ENCODE results near the gene NOP56.

The NOP56 gene

DNA sequence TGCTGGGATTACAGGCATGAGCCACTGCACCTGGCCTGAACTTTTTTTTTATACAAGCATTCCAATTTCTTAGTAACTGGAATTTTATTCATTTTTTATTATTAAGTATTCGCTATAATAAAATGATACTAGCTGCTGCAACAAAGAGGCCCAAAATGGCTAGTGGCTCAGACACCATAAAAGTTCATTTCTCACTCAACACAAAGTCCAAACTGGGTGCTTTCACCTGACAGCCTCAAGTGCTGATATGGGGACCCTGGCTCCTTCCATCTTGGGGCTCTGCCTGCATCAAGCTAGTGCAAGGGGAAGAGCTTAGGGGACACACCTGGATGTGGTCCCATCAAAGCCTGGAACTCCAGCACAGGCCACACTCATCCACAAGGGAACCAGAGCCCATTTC, 12.2 kb upstream of the NOP56 start:
- no peak for DNase-seq (ENCODE audit: low read depth)
- no peak overlapping the region for H3K4me3 ChIP-seq (ENCODE audit: low read depth, low read length)
- TF ChIP-seq, protein P1, sequence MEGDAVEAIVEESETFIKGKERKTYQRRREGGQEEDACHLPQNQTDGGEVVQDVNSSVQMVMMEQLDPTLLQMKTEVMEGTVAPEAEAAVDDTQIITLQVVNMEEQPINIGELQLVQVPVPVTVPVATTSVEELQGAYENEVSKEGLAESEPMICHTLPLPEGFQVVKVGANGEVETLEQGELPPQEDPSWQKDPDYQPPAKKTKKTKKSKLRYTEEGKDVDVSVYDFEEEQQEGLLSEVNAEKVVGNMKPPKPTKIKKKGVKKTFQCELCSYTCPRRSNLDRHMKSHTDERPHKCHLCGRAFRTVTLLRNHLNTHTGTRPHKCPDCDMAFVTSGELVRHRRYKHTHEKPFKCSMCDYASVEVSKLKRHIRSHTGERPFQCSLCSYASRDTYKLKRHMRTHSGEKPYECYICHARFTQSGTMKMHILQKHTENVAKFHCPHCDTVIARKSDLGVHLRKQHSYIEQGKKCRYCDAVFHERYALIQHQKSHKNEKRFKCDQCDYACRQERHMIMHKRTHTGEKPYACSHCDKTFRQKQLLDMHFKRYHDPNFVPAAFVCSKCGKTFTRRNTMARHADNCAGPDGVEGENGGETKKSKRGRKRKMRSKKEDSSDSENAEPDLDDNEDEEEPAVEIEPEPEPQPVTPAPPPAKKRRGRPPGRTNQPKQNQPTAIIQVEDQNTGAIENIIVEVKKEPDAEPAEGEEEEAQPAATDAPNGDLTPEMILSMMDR (IDR thresholded peaks at IDR 0.05; ENCODE audit: low read depth, low read length, missing control alignments), result no peak

GRCh38 chr20:2640899-2641298, 11.5 kb upstream of the NOP56 start:
- DNase-seq (ENCODE audit: low read depth), result no peak
- TF ChIP-seq, protein P1 (IDR thresholded peaks at IDR 0.05; ENCODE audit: low read depth, low read length, missing control alignments), result no peak
- no peak overlapping the region for H3K4me3 ChIP-seq (ENCODE audit: low read depth, low read length)

DNA sequence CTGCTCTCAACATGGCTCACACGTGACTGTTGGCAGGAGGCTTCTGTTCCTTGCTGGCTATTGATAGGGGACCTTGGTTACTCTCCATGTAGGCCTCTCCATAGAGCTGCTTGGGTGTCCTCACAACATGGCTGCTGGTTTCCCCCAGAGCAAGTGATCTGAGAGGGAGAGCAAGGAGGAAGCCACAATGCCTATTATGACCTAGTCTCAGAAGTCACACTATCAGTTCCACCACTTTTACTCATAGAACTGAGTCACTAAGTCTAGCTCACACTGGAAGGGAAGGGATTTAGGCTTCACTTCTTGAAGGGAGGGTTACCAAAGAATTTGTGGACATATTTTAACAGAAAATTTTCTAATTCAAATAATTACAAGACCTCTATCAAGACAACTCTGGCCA, 8.7 kb upstream of the NOP56 start:
- TF ChIP-seq, protein P1 (IDR thresholded peaks at IDR 0.05; ENCODE audit: low read depth, low read length, missing control alignments), result no peak

DNA sequence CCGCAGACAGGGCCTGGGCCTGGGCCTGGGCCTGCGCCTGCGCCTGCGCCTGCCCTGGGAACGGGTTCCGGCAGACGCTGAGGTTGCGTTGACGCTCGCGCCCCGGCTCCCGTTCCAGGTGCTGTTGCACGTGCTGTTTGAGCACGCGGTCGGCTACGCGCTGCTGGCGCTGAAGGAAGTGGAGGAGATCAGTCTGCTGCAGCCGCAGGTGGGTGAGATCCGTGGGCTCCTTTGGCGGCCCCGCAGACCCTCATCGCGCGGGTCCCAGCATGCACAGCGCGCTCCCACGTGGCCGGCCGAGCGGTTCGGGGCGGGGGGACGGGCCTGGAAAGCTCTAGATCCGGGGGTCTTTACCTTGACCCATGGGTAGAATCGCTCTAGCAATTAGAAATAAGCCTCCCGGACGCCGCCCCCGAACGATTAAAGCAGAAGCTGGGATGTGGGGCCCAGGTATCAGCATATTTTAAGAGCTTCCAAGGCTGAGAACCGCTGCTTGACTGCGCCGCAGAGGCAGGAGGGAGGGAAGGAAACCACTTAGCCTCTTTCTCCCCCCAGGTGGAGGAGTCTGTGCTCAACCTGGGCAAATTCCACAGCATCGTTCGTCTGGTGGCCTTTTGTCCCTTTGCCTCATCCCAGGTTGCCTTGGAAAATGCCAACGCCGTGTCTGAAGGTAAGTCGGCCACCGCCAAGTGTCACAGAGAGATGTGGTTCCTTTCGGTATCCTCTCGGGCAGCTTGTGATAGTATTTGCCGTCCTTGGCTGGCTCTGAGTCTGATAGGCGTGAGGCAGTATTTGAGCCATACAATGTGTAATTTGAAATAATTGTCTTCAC, 508 bp downstream of the NOP56 start:
- peak overlapping the region; percentile 85 for H3K4me3 ChIP-seq (ENCODE audit: low read depth, low read length)
- TF ChIP-seq, protein P1 (IDR thresholded peaks at IDR 0.05; ENCODE audit: low read depth, low read length, missing control alignments), result no peak
- DNase-seq (ENCODE audit: low read depth), result no peak

More for the DNA sequence above, 8.7 kb upstream of the NOP56 start:
- H3K4me3 ChIP-seq (ENCODE audit: low read depth, low read length), result no peak overlapping the region
- no peak for DNase-seq (ENCODE audit: low read depth)

GRCh38 chr20:2653556-2654383, 1.3 kb downstream of the NOP56 start:
- TF ChIP-seq, protein P1 (IDR thresholded peaks at IDR 0.05; ENCODE audit: low read depth, low read length, missing control alignments), result no peak
- DNase-seq (ENCODE audit: low read depth), result no peak
- H3K4me3 ChIP-seq (ENCODE audit: low read depth, low read length), result peak overlapping the region; percentile 85

- no peak for DNase-seq (ENCODE audit: low read depth)
- H3K4me3 ChIP-seq (ENCODE audit: low read depth, low read length), result peak overlapping the region; percentile 85
- TF ChIP-seq, protein P1 (IDR thresholded peaks at IDR 0.05; ENCODE audit: low read depth, low read length, missing control alignments), result no peak
Observed at GRCh38 chr20:2654384-2654822, 2.0 kb downstream of the NOP56 start.

All from GM12864 (cell line).